OCI-LY1 (cell line): ENCODE measurements around the gene RAD51B.

Source experiments
- CTCF ChIP-seq: fragments of 200-600 bp; sonication (generic), shearing (Covaris generic); IDR thresholded peaks from 2 replicates; pipeline ENCODE4 v1.5.1; 2017; ENCODE audit warnings: mild to moderate bottlenecking, antibody characterized with exemption, low read length, moderate library complexity, mixed read lengths
- EZH2 ChIP-seq: fragments of 200-600 bp; sonication (generic), shearing (Covaris generic); IDR thresholded peaks from 2 replicates; pipeline ENCODE4 v1.8.0; 2017; ENCODE audit warnings: borderline replicate concordance, mixed run types, mild to moderate bottlenecking, antibody characterized with exemption, low read length, moderate library complexity, mixed read lengths

GRCh38 chr14:68166731-68167382 is 347.3 kb downstream of the RAD51B start:
- TF ChIP-seq CTCF (no peak), EZH2 (no peak)
